GM08714 (cell line): ENCODE data around the gene PNKP.

Experiments used
- H3K4me3 ChIP-seq: fragments of 200-500 bp; sonication (Bioruptor generic); 2 replicates; pipeline ENCODE4 v1.5.1; 2014; ENCODE audit warnings: mild to moderate bottlenecking, low read length, inconsistent platforms
- ZNF274 ChIP-seq: IDR thresholded peaks from 2 replicates; pipeline ENCODE4 v1.6.1; 2012; ENCODE audit warnings: mild to moderate bottlenecking, low read depth, low read length

Gene PNKP

GRCh38 chr19:49866933-49867782 lies at the start of gene PNKP:
TSS of gene PNKP (minus strand) at chr19:49867576. CDS start at chr19:49867204, 372 bp downstream.
- H3K4me3 ChIP-seq: peak within 1 kb of the TSS; percentile 83
- no peak for TF ChIP-seq ZNF274

- H3K4me3 ChIP-seq: no peak overlapping the region
- TF ChIP-seq ZNF274: no peak
Observed at GRCh38 chr19:49915271-49915670, 47.9 kb upstream of the PNKP start.

- TF ChIP-seq ZNF274: no peak
- no peak overlapping the region for H3K4me3 ChIP-seq
Observed at GRCh38 chr19:49913720-49914119, 46.3 kb upstream of the PNKP start.

- H3K4me3 ChIP-seq: no peak overlapping the region
- no peak for TF ChIP-seq ZNF274
Observed at GRCh38 chr19:49912965-49913685, 45.7 kb upstream of the PNKP start.

GRCh38 chr19:49911381-49912145 lies 44.2 kb upstream of the PNKP start:
- no peak for TF ChIP-seq ZNF274

GRCh38 chr19:49910179-49910578 lies 42.8 kb upstream of the PNKP start:
- H3K4me3 ChIP-seq: no peak overlapping the region
- no peak for TF ChIP-seq ZNF274

More at GRCh38 chr19:49911381-49912145, 44.2 kb upstream of the PNKP start:
- H3K4me3 ChIP-seq: no peak overlapping the region; the same call in 1 of the 2 replicates

GRCh38 chr19:49908480-49909420 lies 41.4 kb upstream of the PNKP start:
- TF ChIP-seq ZNF274: no peak
- H3K4me3 ChIP-seq: no peak overlapping the region

- no peak for TF ChIP-seq ZNF274
- no peak overlapping the region for H3K4me3 ChIP-seq
Observed at GRCh38 chr19:49907745-49908446, 40.5 kb upstream of the PNKP start.

GRCh38 chr19:49906879-49907564 lies 39.6 kb upstream of the PNKP start:
- H3K4me3 ChIP-seq: no peak overlapping the region
- TF ChIP-seq ZNF274: no peak

GRCh38 chr19:49904136-49904535 lies 36.8 kb upstream of the PNKP start:
- no peak overlapping the region for H3K4me3 ChIP-seq
- no peak for TF ChIP-seq ZNF274

- H3K4me3 ChIP-seq: peak within 1 kb of the TSS; percentile 47; the same call in 1 of the 2 replicates
- no peak for TF ChIP-seq ZNF274
Observed at GRCh38 chr19:49896863-49897621, 29.7 kb upstream of the PNKP start, which contains the start of gene IL4I1. TSS of gene IL4I1 (minus strand) at chr19:49896887. CDS start at chr19:49896160, 727 bp downstream.
